ENCODE results near the gene ZEB2.

DNA sequence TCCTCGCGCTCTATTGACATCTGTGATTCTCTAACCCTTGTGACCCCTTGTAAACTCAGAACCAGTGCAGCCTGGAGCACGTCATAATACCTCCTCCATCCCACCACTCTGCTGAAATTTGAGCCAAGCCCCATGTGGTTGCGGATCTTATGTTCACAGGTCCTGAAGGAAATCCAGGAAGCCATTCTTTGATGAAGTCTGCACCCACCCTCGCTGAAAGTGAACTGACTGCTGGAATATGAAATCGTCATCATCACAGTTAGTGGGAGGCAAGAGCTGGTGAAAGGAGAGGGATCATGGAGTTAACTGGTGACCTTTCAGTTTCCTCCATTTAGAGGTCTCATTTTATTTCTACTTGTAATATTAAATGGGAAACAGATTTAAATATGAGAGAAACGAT lies 21.6 kb downstream of the ZEB2 start:
- no peak for TF ChIP-seq RNF2 (IDR thresholded peaks at IDR 0.05; ENCODE audit: borderline replicate concordance, low read depth, low read length, missing control alignments, poor library complexity, severe bottlenecking)
- TF ChIP-seq POLR2A (IDR thresholded peaks at IDR 0.05; ENCODE audit: control extremely low read depth in 1 of 2, low read depth in 2 of 2, low read length in 2 of 2) = no peak
- TF ChIP-seq RAD21 (IDR thresholded peaks at IDR 0.05 in 1 of 2, conservative IDR thresholded peaks at IDR 0.05 in 1 of 2; ENCODE audit: low read depth in 2 of 2, low read length in 2 of 2) = no peak
- TF ChIP-seq, protein P1, sequence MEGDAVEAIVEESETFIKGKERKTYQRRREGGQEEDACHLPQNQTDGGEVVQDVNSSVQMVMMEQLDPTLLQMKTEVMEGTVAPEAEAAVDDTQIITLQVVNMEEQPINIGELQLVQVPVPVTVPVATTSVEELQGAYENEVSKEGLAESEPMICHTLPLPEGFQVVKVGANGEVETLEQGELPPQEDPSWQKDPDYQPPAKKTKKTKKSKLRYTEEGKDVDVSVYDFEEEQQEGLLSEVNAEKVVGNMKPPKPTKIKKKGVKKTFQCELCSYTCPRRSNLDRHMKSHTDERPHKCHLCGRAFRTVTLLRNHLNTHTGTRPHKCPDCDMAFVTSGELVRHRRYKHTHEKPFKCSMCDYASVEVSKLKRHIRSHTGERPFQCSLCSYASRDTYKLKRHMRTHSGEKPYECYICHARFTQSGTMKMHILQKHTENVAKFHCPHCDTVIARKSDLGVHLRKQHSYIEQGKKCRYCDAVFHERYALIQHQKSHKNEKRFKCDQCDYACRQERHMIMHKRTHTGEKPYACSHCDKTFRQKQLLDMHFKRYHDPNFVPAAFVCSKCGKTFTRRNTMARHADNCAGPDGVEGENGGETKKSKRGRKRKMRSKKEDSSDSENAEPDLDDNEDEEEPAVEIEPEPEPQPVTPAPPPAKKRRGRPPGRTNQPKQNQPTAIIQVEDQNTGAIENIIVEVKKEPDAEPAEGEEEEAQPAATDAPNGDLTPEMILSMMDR (IDR thresholded peaks at IDR 0.05; ENCODE audit: control extremely low read depth in 1 of 3, insufficient read depth in 1 of 3, low read depth in 1 of 3, low read length in 3 of 3) = no peak
- TF ChIP-seq HDAC2 (IDR thresholded peaks at IDR 0.05; ENCODE audit: borderline replicate concordance in 1 of 2, low read depth in 2 of 2, low read length in 2 of 2) = no peak
- TF ChIP-seq RFX5 (IDR thresholded peaks at IDR 0.05; ENCODE audit: borderline replicate concordance, low read depth, low read length) = no peak
- TF ChIP-seq POLR2AphosphoS5 (IDR thresholded peaks at IDR 0.05; ENCODE audit: low read depth, low read length) = no peak
- no peak for TF ChIP-seq TAF7 (optimal IDR thresholded peaks at IDR 0.05; ENCODE audit: borderline replicate concordance, low read depth, low read length)
- no peak for TF ChIP-seq SP1 (IDR thresholded peaks at IDR 0.05; ENCODE audit: low read depth, low read length)
- TF ChIP-seq HDAC6 (IDR thresholded peaks at IDR 0.05; ENCODE audit: low read depth, low read length) = no peak
- TF ChIP-seq ASH2L (IDR thresholded peaks at IDR 0.05; ENCODE audit: low read length) = no peak
- TF ChIP-seq CHD1 (IDR thresholded peaks at IDR 0.05; ENCODE audit: low read depth, low read length) = no peak
